Omental fat pad (tissue), 4 donors: ENCODE measurements around the gene TMEM209. TPM values are rescaled to one million over a fixed set of nuclear protein-coding genes. Genes with fewer than 3 reads are reported as not detected.
"Not testable (repeated sequence)": the region's sequence is repeated elsewhere in the genome, so short reads cannot be mapped to it uniquely, and the experiment has no call there.

Source experiments
- ATAC-seq: fragments of 150-250 bp; one replicate; pipeline ENCODE4 v1.9.1; 2016; ENCODE audit warnings: mild to moderate bottlenecking, moderate library complexity; ENCODE audit not compliant: low FRiP score
- DNase-seq: peaks from one replicate; pipeline ENCODE4 v3.0.0-alpha.2; 2019; ENCODE audit warnings: low spot score
- CTCF ChIP-seq, 3 donors: fragments of 450-650 bp; IDR thresholded peaks; one replicate each; pipeline ENCODE4 v1.5.1; 2016 to 2017; ENCODE audit warnings: antibody characterized with exemption in 3 of 3, mild to moderate bottlenecking in 3 of 3, moderate library complexity in 2 of 3
- total RNA-seq, 4 donors: library from RNA; depleted of rRNA; stranded (reverse); fragments of >200 nt; gene quantifications; one replicate each; pipeline ENCODE4 v1.1.0, GENCODE V29; 2016

The TMEM209 gene
- total RNA-seq, 4 donors from 2014 or later, result 8.9 to 17.2 (median 10.6) TPM

- ATAC-seq, result no peak
- TF ChIP-seq CTCF (IDR thresholded peaks at IDR 0.05), result no peak
- no peak for DNase-seq
These were observed 58.4 kb downstream of the TMEM209 start for GRCh38 chr7:130146693-130147405.

- not testable (repeated sequence) for ATAC-seq, DNase-seq
These were observed 59.1 kb downstream of the TMEM209 start for GRCh38 chr7:130146142-130146541.

GRCh38 chr7:130145424-130146100 lies 59.6 kb downstream of the TMEM209 start:
- DNase-seq (no peak), ATAC-seq (no peak)
- no peak for TF ChIP-seq CTCF (IDR thresholded peaks at IDR 0.05)

GRCh38 chr7:130144312-130145171 lies 60.7 kb downstream of the TMEM209 start:
- DNase-seq (no peak), ATAC-seq (peak; percentile 76)
- TF ChIP-seq CTCF (IDR thresholded peaks at IDR 0.05), result no peak

- no peak for DNase-seq
- TF ChIP-seq CTCF (IDR thresholded peaks at IDR 0.05), result no peak
- ATAC-seq, result no peak
These were observed 61.3 kb downstream of the TMEM209 start for GRCh38 chr7:130143986-130144311.

- ATAC-seq (no peak), DNase-seq (no peak)
- no peak for TF ChIP-seq CTCF (IDR thresholded peaks at IDR 0.05)
These were observed 61.9 kb downstream of the TMEM209 start for GRCh38 chr7:130143334-130143732.

GRCh38 chr7:130142654-130143333 lies 62.4 kb downstream of the TMEM209 start:
- DNase-seq (no peak), ATAC-seq (no peak)
- TF ChIP-seq CTCF (IDR thresholded peaks at IDR 0.05), result no peak
